HUES48 (cell line): ENCODE results near the gene CTNNAL1.
"Not testable (repeated sequence)": the region's sequence is repeated elsewhere in the genome, so short reads cannot be mapped to it uniquely, and the experiment has no call there.

Experiments used
- H3K27ac ChIP-seq: one replicate; pipeline ENCODE4 v1.7.0; 2013; ENCODE audit warnings: low read depth, low read length, inconsistent platforms
- H3K27me3 ChIP-seq: 2 replicates; pipeline ENCODE4 v1.6.1; 2013; ENCODE audit warnings: mild to moderate bottlenecking, low read length; ENCODE audit not compliant: control insufficient read depth, insufficient read depth
- H3K36me3 ChIP-seq: 2 replicates; pipeline ENCODE4 v1.6.1; 2013; ENCODE audit warnings: low read length; ENCODE audit not compliant: control insufficient read depth, insufficient read depth
- H3K4me1 ChIP-seq: 2 replicates; pipeline ENCODE4 v1.6.1; 2013; ENCODE audit warnings: mild to moderate bottlenecking, low read length; ENCODE audit not compliant: control insufficient read depth, insufficient read depth
- H3K4me3 ChIP-seq: 2 replicates; pipeline ENCODE4 v1.5.1; 2013; ENCODE audit warnings: mild to moderate bottlenecking, low read depth, low read length
- H3K9ac ChIP-seq: 2 replicates; pipeline ENCODE4 v1.6.1; 2013; ENCODE audit warnings: mild to moderate bottlenecking, low read depth, low read length, moderate library complexity
- H3K9me3 ChIP-seq: 2 replicates; pipeline ENCODE4 v1.6.1; 2013; ENCODE audit warnings: low read length; ENCODE audit not compliant: control insufficient read depth, insufficient read depth

CTNNAL1 gene

GRCh38 chr9:108903420-108904103 is 109.7 kb downstream of the CTNNAL1 start:
- Histone ChIP-seq H3K4me3 (no peak overlapping the region), H3K27me3 (no peaks in the 10 kb centered on the region), H3K36me3 (peaks cover 92% of the 10 kb centered on the region), H3K9me3 (no peaks in the 10 kb centered on the region), H3K27ac (no peak overlapping the region), H3K9ac (no peak overlapping the region), H3K4me1 (no peaks in the 10 kb centered on the region)

GRCh38 chr9:108900176-108900575 is 113.1 kb downstream of the CTNNAL1 start:
- H3K9ac ChIP-seq: no peak overlapping the region
- H3K9me3 ChIP-seq: no peaks in the 10 kb centered on the region
- no peak overlapping the region for H3K27ac ChIP-seq
- H3K36me3 ChIP-seq: peaks cover 90% of the 10 kb centered on the region
- H3K4me3 ChIP-seq: no peak overlapping the region
- H3K4me1 ChIP-seq: no peaks in the 10 kb centered on the region
- no peaks in the 10 kb centered on the region for H3K27me3 ChIP-seq

GRCh38 chr9:108899023-108899695 is 114.1 kb downstream of the CTNNAL1 start:
- peaks cover 90% of the 10 kb centered on the region for H3K36me3 ChIP-seq
- H3K27ac ChIP-seq, H3K27me3 ChIP-seq, H3K9ac ChIP-seq, H3K9me3 ChIP-seq, H3K4me3 ChIP-seq, H3K4me1 ChIP-seq: not testable (repeated sequence)

- Histone ChIP-seq H3K4me1 (no peaks in the 10 kb centered on the region), H3K36me3 (peaks cover 92% of the 10 kb centered on the region)
These were observed 115.8 kb downstream of the CTNNAL1 start for GRCh38 chr9:108897324-108898096.

GRCh38 chr9:108894225-108894997 is 118.9 kb downstream of the CTNNAL1 start:
- Histone ChIP-seq H3K27ac (no peak overlapping the region), H3K36me3 (peaks cover 96% of the 10 kb centered on the region)

More at GRCh38 chr9:108897324-108898096, 115.8 kb downstream of the CTNNAL1 start:
- H3K9ac ChIP-seq: no peak overlapping the region
- H3K4me3 ChIP-seq: no peak overlapping the region
- H3K27me3 ChIP-seq: no peaks in the 10 kb centered on the region
- H3K9me3 ChIP-seq: no peaks in the 10 kb centered on the region
- no peak overlapping the region for H3K27ac ChIP-seq

More at GRCh38 chr9:108894225-108894997, 118.9 kb downstream of the CTNNAL1 start:
- no peaks in the 10 kb centered on the region for H3K9me3 ChIP-seq
- H3K27me3 ChIP-seq: no peaks in the 10 kb centered on the region
- H3K9ac ChIP-seq: no peak overlapping the region
- no peaks in the 10 kb centered on the region for H3K4me1 ChIP-seq
- H3K4me3 ChIP-seq: no peak overlapping the region
